ENCODE results near the gene LSAMP.

LSAMP gene

GRCh38 chr3:115891006-115891636, 554.2 kb downstream of the LSAMP start:
- TF ChIP-seq CTCF (conservative IDR thresholded peaks at IDR 0.05; ENCODE audit: low read depth, low read length), result no peak
- no peak overlapping the region for H3K4me3 ChIP-seq (ENCODE audit: low read length)
- no peak for DNase-seq (ENCODE audit: low read depth)

GRCh38 chr3:115890579-115890978, 554.7 kb downstream of the LSAMP start:
- no peak for TF ChIP-seq CTCF (conservative IDR thresholded peaks at IDR 0.05; ENCODE audit: low read depth, low read length)
- DNase-seq (ENCODE audit: low read depth), result no peak
- no peak overlapping the region for H3K4me3 ChIP-seq (ENCODE audit: low read length)

- no peak for TF ChIP-seq CTCF (conservative IDR thresholded peaks at IDR 0.05; ENCODE audit: low read depth, low read length)
- no peak for DNase-seq (ENCODE audit: low read depth)
Measured at GRCh38 chr3:115885621-115886020, 559.7 kb downstream of the LSAMP start.

GRCh38 chr3:115877615-115877899, 567.7 kb downstream of the LSAMP start:
- DNase-seq (ENCODE audit: low read depth), result no peak
- TF ChIP-seq CTCF (conservative IDR thresholded peaks at IDR 0.05; ENCODE audit: low read depth, low read length), result no peak
- no peak overlapping the region for H3K4me3 ChIP-seq (ENCODE audit: low read length)

More at GRCh38 chr3:115885621-115886020, 559.7 kb downstream of the LSAMP start:
- H3K4me3 ChIP-seq (ENCODE audit: low read length), result no peak overlapping the region

GRCh38 chr3:115876876-115877614, 568.2 kb downstream of the LSAMP start:
- no peak for DNase-seq (ENCODE audit: low read depth)
- no peak overlapping the region for H3K4me3 ChIP-seq (ENCODE audit: low read length)

GRCh38 chr3:115875460-115875859, 569.8 kb downstream of the LSAMP start:
- no peak for DNase-seq (ENCODE audit: low read depth)
- TF ChIP-seq CTCF (conservative IDR thresholded peaks at IDR 0.05; ENCODE audit: low read depth, low read length), result no peak
- H3K4me3 ChIP-seq (ENCODE audit: low read length), result no peak overlapping the region

More at GRCh38 chr3:115876876-115877614, 568.2 kb downstream of the LSAMP start:
- no peak for TF ChIP-seq CTCF (conservative IDR thresholded peaks at IDR 0.05; ENCODE audit: low read depth, low read length)

- no peak for DNase-seq (ENCODE audit: low read depth)
- no peak for TF ChIP-seq CTCF (conservative IDR thresholded peaks at IDR 0.05; ENCODE audit: low read depth, low read length)
- H3K4me3 ChIP-seq (ENCODE audit: low read length), result no peak overlapping the region
Measured at GRCh38 chr3:115871735-115872134, 573.6 kb downstream of the LSAMP start.

All from retinal pigment epithelial cell (primary cell).